ENCODE results near the gene DNMBP.

GRCh38 chr10:99929360-99929759 is 80.4 kb downstream of the DNMBP start:
- TF ChIP-seq CTCF (conservative IDR thresholded peaks at IDR 0.05; ENCODE audit: low read depth in 2 of 2) (no peak), JUNB (IDR thresholded peaks at IDR 0.05; ENCODE audit: unreplicated experiment) (no peak)

Data from GM23338 (cell line).